SJCRH30 (cell line): ENCODE measurements around the gene APC. TPM values are rescaled to one million over a fixed set of nuclear protein-coding genes. Genes with fewer than 3 reads are reported as not detected.

Experiments used
- total RNA-seq: library from RNA; depleted of rRNA; stranded (reverse); fragments of >200 nt; shearing (Covaris generic); gene quantifications from 2 replicates; pipeline ENCODE4 v1.2.3, GENCODE V29; 2014; rRNA removed

Gene APC
- total RNA-seq, 1 experiment from 2014 or later = 39.6 TPM

Other genes with a start within 250 kb of the APC start
- 71.3 and 82.8 TPM in 2 replicates for gene SRP19, start 123.4 kb downstream of the APC start, total RNA-seq
- gene REEP5, start 184.3 kb downstream of the APC start, total RNA-seq = 24.9 and 30.7 TPM in 2 replicates
- 84.7 and 91.3 TPM in 2 replicates for gene DCP2, start 238.9 kb downstream of the APC start, total RNA-seq